Measurements from ENCODE around the gene NDUFA5.
A peak's percentile ranks its signal among the peaks of the same experiment; 100 is the strongest.
"Not testable (repeated sequence)": the region's sequence is repeated elsewhere in the genome, so short reads cannot be mapped to it uniquely, and the experiment has no call there.

The NDUFA5 gene

GRCh38 chr7:123562121-123562520 is 4.5 kb upstream of the NDUFA5 start:
- no peak overlapping the region for H3K4me3 ChIP-seq (ENCODE audit: low read length)
- TF ChIP-seq CTCF (conservative IDR thresholded peaks at IDR 0.05; ENCODE audit: low read length): no peak
- no peak for DNase-seq (ENCODE audit: low read depth)

- DNase-seq (ENCODE audit: low read depth): no peak
- no peak for TF ChIP-seq CTCF (conservative IDR thresholded peaks at IDR 0.05; ENCODE audit: low read length)
- peak overlapping the region; percentile 96 for H3K4me3 ChIP-seq (ENCODE audit: low read length)
These were observed 764 bp upstream of the NDUFA5 start for GRCh38 chr7:123558289-123558874.

- peak; percentile 32 for DNase-seq (ENCODE audit: low read depth)
These were observed 611 bp downstream of the NDUFA5 start for GRCh38 chr7:123557016-123557397.

GRCh38 chr7:123555484-123555883 is 2.1 kb downstream of the NDUFA5 start:
- H3K4me3 ChIP-seq (ENCODE audit: low read length): no peak overlapping the region
- no peak for DNase-seq (ENCODE audit: low read depth)
- no peak for TF ChIP-seq CTCF (conservative IDR thresholded peaks at IDR 0.05; ENCODE audit: low read length)

More at GRCh38 chr7:123557016-123557397, 611 bp downstream of the NDUFA5 start:
- TF ChIP-seq CTCF (conservative IDR thresholded peaks at IDR 0.05; ENCODE audit: low read length): no peak
- peak overlapping the region; percentile 96 for H3K4me3 ChIP-seq (ENCODE audit: low read length)

- H3K4me3 ChIP-seq (ENCODE audit: low read length): no peak overlapping the region
- no peak for DNase-seq (ENCODE audit: low read depth)
- TF ChIP-seq CTCF (conservative IDR thresholded peaks at IDR 0.05; ENCODE audit: low read length): no peak
These were observed 4.5 kb downstream of the NDUFA5 start for GRCh38 chr7:123553159-123553558.

GRCh38 chr7:123552641-123553040 is 5.0 kb downstream of the NDUFA5 start:
- no peak overlapping the region for H3K4me3 ChIP-seq (ENCODE audit: low read length)
- no peak for DNase-seq (ENCODE audit: low read depth)
- no peak for TF ChIP-seq CTCF (conservative IDR thresholded peaks at IDR 0.05; ENCODE audit: low read length)

DNA sequence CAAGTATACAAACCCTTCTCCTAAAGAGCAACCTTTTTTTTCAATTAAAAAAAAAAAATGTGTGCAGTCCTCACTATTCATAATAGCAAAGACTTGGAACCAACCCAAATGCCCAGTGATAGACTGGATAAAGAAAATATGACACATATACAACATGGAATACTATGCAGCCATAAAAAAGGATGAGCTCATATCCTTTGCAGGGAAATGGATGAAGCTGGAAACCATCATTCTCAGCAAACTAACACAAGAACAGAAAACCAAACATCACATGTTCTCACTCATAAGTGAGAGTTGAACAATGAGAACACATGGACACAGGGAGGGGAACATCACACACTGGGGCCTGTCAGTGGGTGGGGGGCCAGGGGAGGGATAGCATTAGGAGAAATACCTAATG is 5.5 kb downstream of the NDUFA5 start:
- DNase-seq (ENCODE audit: low read depth); H3K4me3 ChIP-seq (ENCODE audit: low read length): not testable (repeated sequence)

DNA sequence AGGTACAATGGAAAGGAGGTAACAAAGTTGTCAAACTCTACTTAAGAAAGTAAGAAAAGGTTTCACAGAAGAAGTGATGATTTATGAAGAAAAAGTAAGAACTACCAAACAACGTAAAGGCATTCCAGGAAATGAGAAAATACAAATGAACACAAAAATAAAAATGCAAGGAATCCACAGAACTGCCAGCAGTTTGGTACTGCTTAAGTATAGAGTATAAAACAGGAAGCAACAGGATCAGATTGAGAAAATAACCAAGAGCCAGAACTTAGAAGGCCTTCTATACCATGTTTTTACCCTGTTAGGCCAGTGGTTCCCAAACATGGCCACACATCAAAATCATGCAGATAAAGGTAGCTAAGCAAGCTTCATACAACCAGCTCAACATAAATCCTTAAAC is 9.2 kb downstream of the NDUFA5 start:
- H3K4me3 ChIP-seq (ENCODE audit: low read length): no peak overlapping the region
- peak; percentile 58 for DNase-seq (ENCODE audit: low read depth)
- TF ChIP-seq CTCF (conservative IDR thresholded peaks at IDR 0.05; ENCODE audit: low read length): no peak

Measured in AG10803 (cell line).